ENCODE data around the gene FAHD2A.
"Not testable (repeated sequence)": the region's sequence is repeated elsewhere in the genome, so short reads cannot be mapped to it uniquely, and the experiment has no call there.

DNA sequence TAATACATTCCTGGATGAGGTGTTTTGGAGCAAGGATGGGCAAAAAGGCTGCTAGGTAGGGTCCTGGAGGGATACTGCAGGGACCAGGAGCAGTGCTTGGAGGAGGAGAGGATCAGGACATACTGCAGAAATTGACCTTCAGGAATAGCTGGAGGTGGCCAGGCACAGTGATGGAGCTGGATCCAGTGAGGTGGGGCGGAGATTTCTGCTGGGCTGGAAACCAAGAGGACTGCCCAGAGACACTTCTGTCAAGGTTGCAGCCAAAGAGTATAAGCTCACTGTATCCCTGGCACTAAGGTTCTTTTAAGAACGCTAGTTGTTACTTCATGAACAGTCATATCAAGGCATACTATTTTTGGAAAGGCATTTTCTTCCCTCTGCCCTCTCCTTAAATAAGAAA lies 42.8 kb downstream of the FAHD2A start:
- TF ChIP-seq, protein P1, sequence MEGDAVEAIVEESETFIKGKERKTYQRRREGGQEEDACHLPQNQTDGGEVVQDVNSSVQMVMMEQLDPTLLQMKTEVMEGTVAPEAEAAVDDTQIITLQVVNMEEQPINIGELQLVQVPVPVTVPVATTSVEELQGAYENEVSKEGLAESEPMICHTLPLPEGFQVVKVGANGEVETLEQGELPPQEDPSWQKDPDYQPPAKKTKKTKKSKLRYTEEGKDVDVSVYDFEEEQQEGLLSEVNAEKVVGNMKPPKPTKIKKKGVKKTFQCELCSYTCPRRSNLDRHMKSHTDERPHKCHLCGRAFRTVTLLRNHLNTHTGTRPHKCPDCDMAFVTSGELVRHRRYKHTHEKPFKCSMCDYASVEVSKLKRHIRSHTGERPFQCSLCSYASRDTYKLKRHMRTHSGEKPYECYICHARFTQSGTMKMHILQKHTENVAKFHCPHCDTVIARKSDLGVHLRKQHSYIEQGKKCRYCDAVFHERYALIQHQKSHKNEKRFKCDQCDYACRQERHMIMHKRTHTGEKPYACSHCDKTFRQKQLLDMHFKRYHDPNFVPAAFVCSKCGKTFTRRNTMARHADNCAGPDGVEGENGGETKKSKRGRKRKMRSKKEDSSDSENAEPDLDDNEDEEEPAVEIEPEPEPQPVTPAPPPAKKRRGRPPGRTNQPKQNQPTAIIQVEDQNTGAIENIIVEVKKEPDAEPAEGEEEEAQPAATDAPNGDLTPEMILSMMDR (conservative IDR thresholded peaks at IDR 0.05; ENCODE audit: low read depth in 2 of 2): not testable (repeated sequence)
- not testable (repeated sequence) for TF ChIP-seq CREB1 (CRISPR knock-in tag; IDR thresholded peaks at IDR 0.05; ENCODE audit: low read depth); EZH2phosphoT487 (IDR thresholded peaks at IDR 0.05; ENCODE audit: unreplicated experiment); EZH2 (IDR thresholded peaks at IDR 0.05; ENCODE audit: low read depth, unreplicated experiment); POLR2AphosphoS5 (IDR thresholded peaks at IDR 0.05; ENCODE audit: low read depth); STAT1 (IDR thresholded peaks at IDR 0.05; ENCODE audit: unreplicated experiment); JUNB (IDR thresholded peaks at IDR 0.05; ENCODE audit: unreplicated experiment); ZNF114 (CRISPR knock-in tag; IDR thresholded peaks at IDR 0.05); ZNF331 (CRISPR knock-in tag; IDR thresholded peaks at IDR 0.05; ENCODE audit: low read depth)
- TF ChIP-seq, protein P2, sequence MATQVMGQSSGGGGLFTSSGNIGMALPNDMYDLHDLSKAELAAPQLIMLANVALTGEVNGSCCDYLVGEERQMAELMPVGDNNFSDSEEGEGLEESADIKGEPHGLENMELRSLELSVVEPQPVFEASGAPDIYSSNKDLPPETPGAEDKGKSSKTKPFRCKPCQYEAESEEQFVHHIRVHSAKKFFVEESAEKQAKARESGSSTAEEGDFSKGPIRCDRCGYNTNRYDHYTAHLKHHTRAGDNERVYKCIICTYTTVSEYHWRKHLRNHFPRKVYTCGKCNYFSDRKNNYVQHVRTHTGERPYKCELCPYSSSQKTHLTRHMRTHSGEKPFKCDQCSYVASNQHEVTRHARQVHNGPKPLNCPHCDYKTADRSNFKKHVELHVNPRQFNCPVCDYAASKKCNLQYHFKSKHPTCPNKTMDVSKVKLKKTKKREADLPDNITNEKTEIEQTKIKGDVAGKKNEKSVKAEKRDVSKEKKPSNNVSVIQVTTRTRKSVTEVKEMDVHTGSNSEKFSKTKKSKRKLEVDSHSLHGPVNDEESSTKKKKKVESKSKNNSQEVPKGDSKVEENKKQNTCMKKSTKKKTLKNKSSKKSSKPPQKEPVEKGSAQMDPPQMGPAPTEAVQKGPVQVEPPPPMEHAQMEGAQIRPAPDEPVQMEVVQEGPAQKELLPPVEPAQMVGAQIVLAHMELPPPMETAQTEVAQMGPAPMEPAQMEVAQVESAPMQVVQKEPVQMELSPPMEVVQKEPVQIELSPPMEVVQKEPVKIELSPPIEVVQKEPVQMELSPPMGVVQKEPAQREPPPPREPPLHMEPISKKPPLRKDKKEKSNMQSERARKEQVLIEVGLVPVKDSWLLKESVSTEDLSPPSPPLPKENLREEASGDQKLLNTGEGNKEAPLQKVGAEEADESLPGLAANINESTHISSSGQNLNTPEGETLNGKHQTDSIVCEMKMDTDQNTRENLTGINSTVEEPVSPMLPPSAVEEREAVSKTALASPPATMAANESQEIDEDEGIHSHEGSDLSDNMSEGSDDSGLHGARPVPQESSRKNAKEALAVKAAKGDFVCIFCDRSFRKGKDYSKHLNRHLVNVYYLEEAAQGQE (IDR thresholded peaks at IDR 0.05; ENCODE audit: unreplicated experiment): not testable (repeated sequence)
- TF ChIP-seq, protein P3, sequence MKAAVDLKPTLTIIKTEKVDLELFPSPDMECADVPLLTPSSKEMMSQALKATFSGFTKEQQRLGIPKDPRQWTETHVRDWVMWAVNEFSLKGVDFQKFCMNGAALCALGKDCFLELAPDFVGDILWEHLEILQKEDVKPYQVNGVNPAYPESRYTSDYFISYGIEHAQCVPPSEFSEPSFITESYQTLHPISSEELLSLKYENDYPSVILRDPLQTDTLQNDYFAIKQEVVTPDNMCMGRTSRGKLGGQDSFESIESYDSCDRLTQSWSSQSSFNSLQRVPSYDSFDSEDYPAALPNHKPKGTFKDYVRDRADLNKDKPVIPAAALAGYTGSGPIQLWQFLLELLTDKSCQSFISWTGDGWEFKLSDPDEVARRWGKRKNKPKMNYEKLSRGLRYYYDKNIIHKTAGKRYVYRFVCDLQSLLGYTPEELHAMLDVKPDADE (IDR thresholded peaks at IDR 0.05): not testable (repeated sequence)

Measured in GM23338 (cell line).